ENCODE data around the gene TFEB. TPM values are rescaled to one million over a fixed set of nuclear protein-coding genes. Genes with fewer than 3 reads are reported as not detected.

Gene TFEB
- total and polyA plus RNA-seq, 10 of the 15 experiments (the other 5 are each of a cell fraction or from before 2014, with no cell fraction given), result 0.84 to 108 (median 60.8) TPM

DNA sequence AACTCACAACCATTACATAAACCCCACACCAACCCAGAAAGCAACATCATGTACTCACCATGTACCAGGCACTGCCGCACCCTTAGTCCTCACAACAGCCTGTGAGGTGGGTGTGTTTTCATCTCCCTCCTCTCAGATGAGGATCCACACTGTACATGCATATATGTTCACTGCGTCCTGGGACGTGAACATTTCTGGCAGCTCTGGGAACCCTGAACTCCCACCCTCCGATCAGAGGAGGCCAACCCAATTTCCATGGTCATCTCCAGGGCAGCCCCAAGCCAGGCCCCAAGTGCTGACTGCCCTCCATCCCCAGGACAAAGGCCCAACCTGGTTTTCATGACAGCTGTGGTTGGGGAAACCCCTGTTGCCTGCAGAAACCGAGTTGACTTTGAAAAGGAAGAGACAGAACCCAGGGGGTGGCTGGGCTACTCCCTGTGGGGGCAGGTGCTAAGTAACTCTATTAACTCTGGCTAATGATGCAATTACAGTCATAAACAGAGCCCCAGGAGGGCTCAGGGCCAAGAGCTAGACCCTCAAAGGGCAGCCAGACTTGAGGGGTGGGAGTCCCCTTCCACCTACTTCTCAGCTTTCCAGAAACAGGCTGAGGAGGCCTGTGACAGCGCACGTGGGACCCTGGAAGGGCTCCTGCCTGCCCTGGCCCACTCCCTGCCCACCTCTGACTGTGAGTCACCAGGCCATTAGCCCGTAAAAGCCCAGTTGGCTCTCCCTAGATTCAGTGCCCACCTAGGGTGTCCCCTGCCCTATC, 2.6 kb downstream of the TFEB start (continued):
- TF ChIP-seq, protein P1, sequence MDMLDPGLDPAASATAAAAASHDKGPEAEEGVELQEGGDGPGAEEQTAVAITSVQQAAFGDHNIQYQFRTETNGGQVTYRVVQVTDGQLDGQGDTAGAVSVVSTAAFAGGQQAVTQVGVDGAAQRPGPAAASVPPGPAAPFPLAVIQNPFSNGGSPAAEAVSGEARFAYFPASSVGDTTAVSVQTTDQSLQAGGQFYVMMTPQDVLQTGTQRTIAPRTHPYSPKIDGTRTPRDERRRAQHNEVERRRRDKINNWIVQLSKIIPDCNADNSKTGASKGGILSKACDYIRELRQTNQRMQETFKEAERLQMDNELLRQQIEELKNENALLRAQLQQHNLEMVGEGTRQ (IDR thresholded peaks at IDR 0.05; ENCODE audit: borderline replicate concordance, low read depth, low read length), result no peak
- peak; percentile 85 for TF ChIP-seq SKIL (IDR thresholded peaks at IDR 0.05; ENCODE audit: low read depth, poor library complexity, severe bottlenecking)
- TF ChIP-seq JUNB (IDR thresholded peaks at IDR 0.05), result peak; percentile 75
- no peak for TF ChIP-seq FOS (IDR thresholded peaks at IDR 0.05; ENCODE audit: borderline replicate concordance, extremely low read depth, insufficient read length)
- TF ChIP-seq NR2C1 (IDR thresholded peaks at IDR 0.05), result no peak
- TF ChIP-seq, protein P2, sequence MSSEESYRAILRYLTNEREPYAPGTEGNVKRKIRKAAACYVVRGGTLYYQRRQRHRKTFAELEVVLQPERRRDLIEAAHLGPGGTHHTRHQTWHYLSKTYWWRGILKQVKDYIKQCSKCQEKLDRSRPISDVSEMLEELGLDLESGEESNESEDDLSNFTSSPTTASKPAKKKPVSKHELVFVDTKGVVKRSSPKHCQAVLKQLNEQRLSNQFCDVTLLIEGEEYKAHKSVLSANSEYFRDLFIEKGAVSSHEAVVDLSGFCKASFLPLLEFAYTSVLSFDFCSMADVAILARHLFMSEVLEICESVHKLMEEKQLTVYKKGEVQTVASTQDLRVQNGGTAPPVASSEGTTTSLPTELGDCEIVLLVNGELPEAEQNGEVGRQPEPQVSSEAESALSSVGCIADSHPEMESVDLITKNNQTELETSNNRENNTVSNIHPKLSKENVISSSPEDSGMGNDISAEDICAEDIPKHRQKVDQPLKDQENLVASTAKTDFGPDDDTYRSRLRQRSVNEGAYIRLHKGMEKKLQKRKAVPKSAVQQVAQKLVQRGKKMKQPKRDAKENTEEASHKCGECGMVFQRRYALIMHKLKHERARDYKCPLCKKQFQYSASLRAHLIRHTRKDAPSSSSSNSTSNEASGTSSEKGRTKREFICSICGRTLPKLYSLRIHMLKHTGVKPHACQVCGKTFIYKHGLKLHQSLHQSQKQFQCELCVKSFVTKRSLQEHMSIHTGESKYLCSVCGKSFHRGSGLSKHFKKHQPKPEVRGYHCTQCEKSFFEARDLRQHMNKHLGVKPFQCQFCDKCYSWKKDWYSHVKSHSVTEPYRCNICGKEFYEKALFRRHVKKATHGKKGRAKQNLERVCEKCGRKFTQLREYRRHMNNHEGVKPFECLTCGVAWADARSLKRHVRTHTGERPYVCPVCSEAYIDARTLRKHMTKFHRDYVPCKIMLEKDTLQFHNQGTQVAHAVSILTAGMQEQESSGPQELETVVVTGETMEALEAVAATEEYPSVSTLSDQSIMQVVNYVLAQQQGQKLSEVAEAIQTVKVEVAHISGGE (CRISPR knock-in tag; IDR thresholded peaks at IDR 0.05), result peak; percentile 26; the same call in 1 of the 2 replicates
- no peak for TF ChIP-seq EZH2 (IDR thresholded peaks at IDR 0.05; ENCODE audit: borderline replicate concordance, control insufficient read depth, low read depth, low read length)
- TF ChIP-seq WRNIP1 (IDR thresholded peaks at IDR 0.05; ENCODE audit: borderline replicate concordance, low read depth, low read length), result no peak; the same call in 1 of the 2 replicates
- TF ChIP-seq, protein P3, sequence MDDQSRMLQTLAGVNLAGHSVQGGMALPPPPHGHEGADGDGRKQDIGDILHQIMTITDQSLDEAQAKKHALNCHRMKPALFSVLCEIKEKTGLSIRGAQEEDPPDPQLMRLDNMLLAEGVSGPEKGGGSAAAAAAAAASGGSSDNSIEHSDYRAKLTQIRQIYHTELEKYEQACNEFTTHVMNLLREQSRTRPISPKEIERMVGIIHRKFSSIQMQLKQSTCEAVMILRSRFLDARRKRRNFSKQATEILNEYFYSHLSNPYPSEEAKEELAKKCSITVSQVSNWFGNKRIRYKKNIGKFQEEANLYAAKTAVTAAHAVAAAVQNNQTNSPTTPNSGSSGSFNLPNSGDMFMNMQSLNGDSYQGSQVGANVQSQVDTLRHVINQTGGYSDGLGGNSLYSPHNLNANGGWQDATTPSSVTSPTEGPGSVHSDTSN (IDR thresholded peaks at IDR 0.05; ENCODE audit: insufficient replicate concordance, low read depth, low read length), result no peak
- TF ChIP-seq TAF1 (IDR thresholded peaks at IDR 0.05; ENCODE audit: borderline replicate concordance, low read depth, low read length), result peak; percentile 34; the same call in 1 of the 2 replicates
- TF ChIP-seq ASH2L (IDR thresholded peaks at IDR 0.05; ENCODE audit: borderline replicate concordance, low read depth), result no peak
- no peak for TF ChIP-seq NFYA (IDR thresholded peaks at IDR 0.05; ENCODE audit: borderline replicate concordance, low read depth, low read length)
- TF ChIP-seq ZNF24 (IDR thresholded peaks at IDR 0.05), result no peak
- no peak for TF ChIP-seq CREB1 (IDR thresholded peaks at IDR 0.05; ENCODE audit: low read depth)
- TF ChIP-seq HSF1 (IDR thresholded peaks at IDR 0.05; ENCODE audit: low read depth, low read length), result no peak
- peak; percentile 76; the same call in 1 of the 2 replicates for TF ChIP-seq IKZF1 (conservative IDR thresholded peaks at IDR 0.05)
- TF ChIP-seq CREM (IDR thresholded peaks at IDR 0.05; ENCODE audit: low read depth), result peak; percentile 55
- TF ChIP-seq EP300 (IDR thresholded peaks at IDR 0.05; ENCODE audit: borderline replicate concordance in 1 of 2, control insufficient read depth in 1 of 2, low read depth in 2 of 2, low read length in 2 of 2), result peak; percentile 46 to 64; a peak in 2 of 4 replicates
- TF ChIP-seq POLR2A (IDR thresholded peaks at IDR 0.05; ENCODE audit: low read depth, low read length), result peak; percentile 61

Data from GM12878 (cell line).